D721Med (cell line): ENCODE results near the gene KBTBD12.

ENCODE experiments used
- DNase-seq: peaks from one replicate; pipeline ENCODE4 v3.0.0; 2011; ENCODE audit warnings: low spot score; ENCODE audit not compliant: insufficient read length
- FAIRE-seq: peaks from 2 replicates; lab custom pipeline; 2011; peaks lifted over from hg19 to GRCh38; lab: Jason Lieb, UNC
- CTCF ChIP-seq: IDR thresholded peaks from 2 replicates; pipeline ENCODE4 v1.5.1; 2012; ENCODE audit warnings: mild to moderate bottlenecking, control low read depth; ENCODE audit not compliant: insufficient read depth; ENCODE audit errors: missing control alignments

The KBTBD12 gene

GRCh38 chr3:127974226-127974625, 59.2 kb downstream of the KBTBD12 start:
- FAIRE-seq: no peak
- no peak for TF ChIP-seq CTCF
- DNase-seq: no peak

- no peak for DNase-seq
- TF ChIP-seq CTCF: no peak
- FAIRE-seq: no peak
Measured at GRCh38 chr3:127975153-127976029, 60.4 kb downstream of the KBTBD12 start.

- FAIRE-seq (no peak), DNase-seq (no peak)
- no peak for TF ChIP-seq CTCF
Measured at GRCh38 chr3:127978636-127979035, 63.6 kb downstream of the KBTBD12 start.

DNA sequence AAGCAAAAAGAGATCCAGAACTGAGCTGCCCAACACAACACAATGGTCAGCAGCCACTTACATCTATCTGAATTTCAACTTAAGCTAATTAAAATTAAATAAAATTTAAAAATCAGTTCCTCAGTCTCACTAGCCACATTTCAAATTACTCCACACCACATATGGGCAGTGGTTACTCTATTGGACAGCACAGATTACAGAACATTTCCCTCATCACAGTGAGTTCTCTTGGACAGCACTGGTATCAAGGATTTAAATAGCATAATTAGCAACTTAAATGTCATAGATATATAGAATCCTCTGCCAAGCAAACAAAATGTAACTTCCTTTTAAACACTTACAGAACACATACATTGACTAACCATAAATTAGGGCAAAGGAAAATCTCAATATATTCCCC, 64.4 kb downstream of the KBTBD12 start:
- TF ChIP-seq CTCF: no peak
- no peak for DNase-seq

GRCh38 chr3:127981097-127981496, 66.1 kb downstream of the KBTBD12 start:
- TF ChIP-seq CTCF: no peak
- DNase-seq (no peak), FAIRE-seq (no peak)

More for the DNA sequence above, 64.4 kb downstream of the KBTBD12 start:
- no peak for FAIRE-seq

GRCh38 chr3:127982155-127982554, 67.1 kb downstream of the KBTBD12 start:
- TF ChIP-seq CTCF: no peak
- FAIRE-seq: no peak
- no peak for DNase-seq

DNA sequence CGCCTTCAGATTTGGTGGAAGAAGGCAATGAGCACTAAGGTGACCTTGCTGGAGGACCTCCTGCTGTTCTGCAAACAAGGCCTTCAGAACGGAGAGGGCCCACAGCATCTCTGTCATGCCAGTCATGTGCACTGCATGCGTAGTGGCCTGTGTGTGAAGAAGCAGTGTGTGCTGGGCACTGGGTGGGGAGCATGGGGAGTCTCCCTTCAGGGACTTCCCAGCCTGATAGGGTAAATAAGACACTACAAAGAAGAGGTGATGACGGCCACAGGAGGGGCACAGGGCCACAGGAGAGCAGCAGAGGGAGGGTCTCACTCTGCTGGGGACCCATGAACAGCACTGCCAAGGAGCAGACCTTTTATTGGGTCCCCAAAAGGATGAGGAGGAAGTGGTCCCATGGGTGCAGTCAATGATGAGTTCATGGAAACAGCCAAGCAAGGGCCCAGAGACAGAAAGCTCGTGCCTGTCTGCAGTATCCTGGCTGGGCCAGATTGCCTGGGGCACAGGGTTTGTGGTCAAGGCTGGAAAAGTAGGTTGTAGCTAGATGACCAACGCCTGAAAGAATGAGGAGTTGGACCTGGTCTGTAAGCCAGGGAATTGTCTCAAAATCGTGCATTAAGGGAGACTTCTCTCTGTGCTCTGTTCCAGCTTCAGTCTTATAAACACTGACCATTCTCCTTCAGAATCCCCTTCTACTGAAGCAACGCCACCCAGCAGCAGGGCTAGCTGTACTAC, 69.4 kb downstream of the KBTBD12 start:
- no peak for DNase-seq
- no peak for FAIRE-seq
- no peak for TF ChIP-seq CTCF
